WTC11 (cell line): ENCODE results near the gene KIAA0232.
"Not testable (repeated sequence)": the region's sequence is repeated elsewhere in the genome, so short reads cannot be mapped to it uniquely, and the experiment has no call there.

Experiments
- SP1 ChIP-seq: sonication (generic); formaldehyde crosslinking; conservative IDR thresholded peaks from 2 replicates; pipeline ENCODE4 v1.8.1; 2022; ENCODE audit warnings: missing genetic modification reagents
- TCF7 ChIP-seq: sonication (generic); formaldehyde crosslinking; IDR thresholded peaks from 2 replicates; pipeline ENCODE4 v1.8.0; 2022; ENCODE audit warnings: mild to moderate bottlenecking, low read depth, missing genetic modification reagents, moderate library complexity
- ZNF121 ChIP-seq: sonication (generic); formaldehyde crosslinking; IDR thresholded peaks from 2 replicates; pipeline ENCODE4 v1.8.0; 2023; ENCODE audit warnings: missing genetic modification reagents
- TF ChIP-seq, protein P1 (sequence below): fragments of 200-600 bp; IDR thresholded peaks from 2 replicates; pipeline ENCODE4 v1.8.0; 2022; ENCODE audit warnings: antibody characterized with exemption

DNA sequence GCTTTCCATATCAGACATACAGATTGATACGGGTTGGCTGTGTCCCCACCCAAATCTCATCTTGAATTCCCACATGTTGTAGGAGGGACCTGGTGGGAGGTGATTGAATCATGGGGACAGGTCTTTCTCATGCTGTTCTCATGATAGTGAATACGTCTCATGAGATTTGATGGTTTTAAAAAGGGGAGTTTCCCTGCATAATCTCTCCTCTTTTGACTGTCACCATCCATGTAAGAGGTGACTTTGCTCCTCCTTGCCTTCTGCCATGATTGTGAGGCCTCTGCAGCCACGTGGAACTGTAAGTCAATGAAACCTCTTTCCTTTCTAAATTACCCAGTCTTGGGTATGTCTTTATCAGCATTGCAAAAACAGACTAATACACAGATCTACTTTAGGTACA, 9.3 kb downstream of the KIAA0232 start:
- TF ChIP-seq SP1 (CRISPR knock-in tag); ZNF121 (CRISPR knock-in tag); TCF7: not testable (repeated sequence)
- TF ChIP-seq, protein P1, sequence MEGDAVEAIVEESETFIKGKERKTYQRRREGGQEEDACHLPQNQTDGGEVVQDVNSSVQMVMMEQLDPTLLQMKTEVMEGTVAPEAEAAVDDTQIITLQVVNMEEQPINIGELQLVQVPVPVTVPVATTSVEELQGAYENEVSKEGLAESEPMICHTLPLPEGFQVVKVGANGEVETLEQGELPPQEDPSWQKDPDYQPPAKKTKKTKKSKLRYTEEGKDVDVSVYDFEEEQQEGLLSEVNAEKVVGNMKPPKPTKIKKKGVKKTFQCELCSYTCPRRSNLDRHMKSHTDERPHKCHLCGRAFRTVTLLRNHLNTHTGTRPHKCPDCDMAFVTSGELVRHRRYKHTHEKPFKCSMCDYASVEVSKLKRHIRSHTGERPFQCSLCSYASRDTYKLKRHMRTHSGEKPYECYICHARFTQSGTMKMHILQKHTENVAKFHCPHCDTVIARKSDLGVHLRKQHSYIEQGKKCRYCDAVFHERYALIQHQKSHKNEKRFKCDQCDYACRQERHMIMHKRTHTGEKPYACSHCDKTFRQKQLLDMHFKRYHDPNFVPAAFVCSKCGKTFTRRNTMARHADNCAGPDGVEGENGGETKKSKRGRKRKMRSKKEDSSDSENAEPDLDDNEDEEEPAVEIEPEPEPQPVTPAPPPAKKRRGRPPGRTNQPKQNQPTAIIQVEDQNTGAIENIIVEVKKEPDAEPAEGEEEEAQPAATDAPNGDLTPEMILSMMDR = not testable (repeated sequence)
